ENCODE results near the gene CNGA4.

Gene CNGA4

GRCh38 chr11:6284250-6284649 lies 45.4 kb downstream of the CNGA4 start:
- DNase-seq (ENCODE audit: low spot score) = no peak
- CTCF ChIA-PET = no interaction called here
- POLR2A ChIA-PET (ENCODE audit: low non-redundant PET) = no interaction called here
- no peak for TF ChIP-seq CTCF (conservative IDR thresholded peaks at IDR 0.05; ENCODE audit: low read depth)
- H3K27ac ChIP-seq = no peak overlapping the region

- CTCF ChIA-PET = no interaction called here
- DNase-seq (ENCODE audit: low spot score) = no peak
- H3K27ac ChIP-seq = no peak overlapping the region
- POLR2A ChIA-PET (ENCODE audit: low non-redundant PET) = no interaction called here
- TF ChIP-seq CTCF (conservative IDR thresholded peaks at IDR 0.05; ENCODE audit: low read depth) = no peak
These were observed 46.1 kb downstream of the CNGA4 start for GRCh38 chr11:6285019-6285418.
